GM10266 (cell line): ENCODE data around the gene EIF4G3.

ENCODE experiments used
- DNase-seq: peaks from one replicate; pipeline ENCODE4 v3.0.0; 2012; ENCODE audit errors: extremely low spot score
- TF ChIP-seq, protein P1 (sequence below): IDR thresholded peaks from 2 replicates; pipeline ENCODE4 v1.5.1; 2012; ENCODE audit warnings: mild to moderate bottlenecking, low read depth; ENCODE audit not compliant: control insufficient read depth, insufficient read depth; ENCODE audit errors: missing control alignments

EIF4G3 gene

DNA sequence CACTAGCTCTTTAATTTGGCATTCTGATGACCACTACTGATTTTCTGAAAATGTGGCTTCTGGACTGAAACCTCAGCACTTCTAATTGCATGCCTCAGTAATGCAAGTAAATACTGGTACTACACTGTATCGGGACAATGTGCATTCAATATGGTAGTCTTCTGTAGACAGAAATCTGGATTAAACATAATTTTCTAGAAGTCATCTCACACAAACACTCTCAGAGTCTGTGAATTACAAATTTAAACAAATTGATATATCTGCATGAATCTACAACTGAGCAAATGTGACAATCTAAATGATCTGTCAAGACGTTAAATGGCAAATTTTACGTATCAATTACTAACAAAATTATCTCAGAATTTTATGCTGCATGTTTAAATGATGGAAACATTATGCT lies 413.3 kb downstream of the EIF4G3 start:
- TF ChIP-seq, protein P1, sequence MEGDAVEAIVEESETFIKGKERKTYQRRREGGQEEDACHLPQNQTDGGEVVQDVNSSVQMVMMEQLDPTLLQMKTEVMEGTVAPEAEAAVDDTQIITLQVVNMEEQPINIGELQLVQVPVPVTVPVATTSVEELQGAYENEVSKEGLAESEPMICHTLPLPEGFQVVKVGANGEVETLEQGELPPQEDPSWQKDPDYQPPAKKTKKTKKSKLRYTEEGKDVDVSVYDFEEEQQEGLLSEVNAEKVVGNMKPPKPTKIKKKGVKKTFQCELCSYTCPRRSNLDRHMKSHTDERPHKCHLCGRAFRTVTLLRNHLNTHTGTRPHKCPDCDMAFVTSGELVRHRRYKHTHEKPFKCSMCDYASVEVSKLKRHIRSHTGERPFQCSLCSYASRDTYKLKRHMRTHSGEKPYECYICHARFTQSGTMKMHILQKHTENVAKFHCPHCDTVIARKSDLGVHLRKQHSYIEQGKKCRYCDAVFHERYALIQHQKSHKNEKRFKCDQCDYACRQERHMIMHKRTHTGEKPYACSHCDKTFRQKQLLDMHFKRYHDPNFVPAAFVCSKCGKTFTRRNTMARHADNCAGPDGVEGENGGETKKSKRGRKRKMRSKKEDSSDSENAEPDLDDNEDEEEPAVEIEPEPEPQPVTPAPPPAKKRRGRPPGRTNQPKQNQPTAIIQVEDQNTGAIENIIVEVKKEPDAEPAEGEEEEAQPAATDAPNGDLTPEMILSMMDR, result no peak
- no peak for DNase-seq

DNA sequence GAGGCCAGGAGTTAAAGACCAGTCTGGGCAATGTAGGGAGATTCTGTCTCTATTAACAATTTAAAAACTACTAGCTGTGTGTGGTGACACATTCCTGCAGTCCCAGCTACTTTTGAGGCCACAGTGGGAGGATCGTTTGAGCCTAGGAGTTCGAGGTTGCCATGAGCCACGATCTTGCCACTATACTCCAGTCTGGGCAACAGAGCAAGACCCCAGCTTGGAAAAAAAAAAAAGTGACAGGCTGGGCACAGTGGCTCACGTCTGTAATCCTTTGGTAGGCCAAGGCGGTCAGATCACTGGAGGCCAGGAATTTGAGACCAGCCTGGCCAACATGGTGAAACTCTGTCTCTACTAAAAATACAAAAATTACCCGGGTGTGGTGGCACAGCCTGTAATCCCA lies 416.4 kb downstream of the EIF4G3 start:
- TF ChIP-seq, protein P1, result no peak
- DNase-seq, result no peak
